GM19455 (cell line): ENCODE measurements around the gene SLK.

Experiments used
- ATAC-seq: cut with Tn5 transposase; IDR thresholded peaks from one replicate; pipeline ENCODE4 v1.9.1; 2021; ENCODE audit not compliant: unreplicated experiment

SLK gene

GRCh38 chr10:104046651-104047050 lies 79.7 kb downstream of the SLK start:
- no peak for ATAC-seq

GRCh38 chr10:104049504-104050250 lies 82.7 kb downstream of the SLK start:
- ATAC-seq, result no peak

- ATAC-seq, result no peak
These were observed 85.5 kb downstream of the SLK start for GRCh38 chr10:104052431-104052830.

DNA sequence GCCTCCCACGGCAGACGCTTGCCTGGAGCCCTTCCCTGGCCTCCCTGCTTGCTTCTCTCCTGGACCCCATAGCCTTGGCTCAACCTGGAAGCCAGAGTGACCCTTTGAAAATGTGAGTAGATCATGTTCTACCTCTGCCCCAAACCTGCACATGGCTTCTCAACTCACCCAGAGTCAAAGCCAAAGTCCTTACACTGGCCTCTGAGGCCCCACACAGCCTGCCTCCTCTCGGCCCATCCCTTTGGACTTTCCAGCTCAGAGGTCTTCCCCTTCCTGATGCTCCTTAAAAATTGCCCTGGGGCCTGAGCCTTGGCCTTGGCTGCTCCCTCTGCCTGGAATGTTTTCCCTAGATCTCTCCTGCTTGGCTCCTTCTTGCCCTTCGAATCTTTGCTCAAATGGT lies 86.3 kb downstream of the SLK start:
- ATAC-seq, result no peak

- ATAC-seq, result no peak
These were observed 87.5 kb downstream of the SLK start for GRCh38 chr10:104054430-104054829.

- ATAC-seq, result no peak
These were observed 89.8 kb downstream of the SLK start for GRCh38 chr10:104056619-104057273.

DNA sequence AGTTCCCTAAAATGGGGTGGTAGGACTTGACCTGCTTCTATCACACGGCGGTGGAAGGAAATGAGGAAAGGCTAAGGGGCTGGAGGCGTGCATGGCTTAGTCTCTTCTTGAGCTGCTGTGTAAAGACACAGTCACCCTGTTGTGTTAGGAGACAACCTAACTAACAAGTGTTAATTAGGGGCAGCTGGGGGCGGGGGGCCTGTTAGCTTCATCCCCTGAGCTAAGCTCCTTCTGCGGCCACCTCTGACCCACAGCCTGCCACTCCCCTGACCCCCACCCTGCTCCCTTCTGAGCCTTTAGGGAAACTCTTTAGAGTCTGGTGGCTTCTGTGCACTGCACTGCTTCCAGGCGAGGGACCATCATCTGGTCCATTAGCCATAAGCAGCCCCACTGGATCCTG lies 90.8 kb downstream of the SLK start:
- ATAC-seq, result no peak

- no peak for ATAC-seq
These were observed 92.4 kb downstream of the SLK start for GRCh38 chr10:104059364-104059763.

- no peak for ATAC-seq
These were observed 94.3 kb downstream of the SLK start for GRCh38 chr10:104061196-104061595.

GRCh38 chr10:104065748-104066147 lies 98.8 kb downstream of the SLK start:
- no peak for ATAC-seq

- ATAC-seq, result no peak
These were observed 100.0 kb downstream of the SLK start for GRCh38 chr10:104066945-104067344.

DNA sequence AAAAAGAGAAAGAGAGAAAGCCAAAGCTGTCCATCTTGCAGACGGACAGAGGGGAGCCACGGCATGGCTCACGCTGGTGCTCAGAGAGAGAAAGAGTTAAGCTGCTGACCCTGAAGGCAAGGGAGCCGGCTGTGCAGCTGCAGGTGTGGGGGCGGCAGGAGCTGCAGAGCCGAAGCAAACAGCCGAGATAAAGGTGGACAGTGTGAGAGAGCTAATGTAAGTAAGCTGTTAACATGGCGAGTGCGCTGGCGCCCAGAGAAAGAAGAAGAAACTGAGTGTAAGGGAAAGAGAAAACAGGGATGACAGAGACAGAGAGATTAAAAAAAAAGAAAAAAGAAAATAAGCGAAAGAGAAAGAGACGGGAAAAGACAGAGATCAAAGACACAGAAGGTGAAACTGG lies 100.6 kb downstream of the SLK start:
- no peak for ATAC-seq

GRCh38 chr10:104069613-104070012 lies 102.7 kb downstream of the SLK start:
- no peak for ATAC-seq

- no peak for ATAC-seq
These were observed 105.8 kb downstream of the SLK start for GRCh38 chr10:104072786-104073185.

DNA sequence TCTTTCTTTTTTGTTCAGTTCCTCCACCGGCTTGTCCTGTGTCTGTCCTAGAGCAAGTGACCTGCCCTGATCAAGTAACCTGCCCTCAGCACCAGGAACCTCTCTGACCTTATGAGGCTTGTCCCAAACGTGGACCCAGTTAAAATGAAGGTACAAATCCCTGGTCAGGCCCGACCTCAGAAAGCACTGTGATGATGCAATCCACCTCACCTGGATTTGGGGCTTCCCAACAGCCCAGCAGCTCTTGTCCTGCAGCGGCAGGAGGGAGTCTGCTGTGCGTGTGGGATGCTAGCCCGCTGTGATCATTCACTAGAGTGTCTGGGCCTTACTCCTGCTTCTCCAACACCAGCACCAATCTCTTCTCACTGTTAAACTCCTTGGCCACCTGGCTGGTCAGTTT lies 107.6 kb downstream of the SLK start:
- no peak for ATAC-seq

DNA sequence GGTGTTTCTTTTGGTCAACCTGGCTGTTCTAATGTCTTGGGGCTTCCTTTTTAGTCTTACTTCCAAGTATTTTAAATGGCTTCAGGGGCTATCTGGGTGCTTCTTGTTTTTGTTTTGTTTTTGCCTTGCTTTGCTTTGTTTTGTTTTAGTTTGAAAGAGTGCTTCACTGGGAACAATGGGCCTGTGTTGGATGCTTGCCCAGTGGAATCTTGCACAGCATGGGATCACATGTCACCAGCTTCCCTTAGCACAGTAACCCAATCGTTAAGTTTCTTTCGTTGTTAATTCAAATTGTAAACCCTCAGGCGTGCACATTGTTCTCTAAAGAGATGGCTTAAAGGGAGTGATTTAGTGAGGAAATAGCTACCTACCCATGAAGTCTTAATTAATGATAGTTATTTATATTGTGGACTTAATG lies 109.8 kb downstream of the SLK start:
- ATAC-seq, result no peak

DNA sequence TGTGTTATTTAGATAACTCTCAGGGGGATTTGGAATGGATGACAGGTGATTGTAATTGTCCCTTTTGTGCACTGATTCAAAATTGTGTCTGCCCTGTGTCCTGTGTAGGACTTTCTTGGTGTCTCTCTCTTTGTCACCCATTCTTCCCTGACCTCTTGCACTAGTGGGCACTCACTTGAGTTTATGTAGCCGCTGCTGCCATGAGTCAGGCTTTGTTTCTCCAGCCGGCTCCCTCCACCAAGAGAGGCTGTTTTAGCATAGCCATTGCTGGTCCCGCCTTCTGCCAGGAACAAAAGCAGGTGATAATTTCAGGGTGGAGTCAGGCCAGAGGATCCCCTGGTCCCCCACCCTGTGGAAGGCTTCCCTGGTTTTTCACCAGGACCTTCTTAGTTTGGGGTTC lies 110.3 kb downstream of the SLK start:
- no peak for ATAC-seq

DNA sequence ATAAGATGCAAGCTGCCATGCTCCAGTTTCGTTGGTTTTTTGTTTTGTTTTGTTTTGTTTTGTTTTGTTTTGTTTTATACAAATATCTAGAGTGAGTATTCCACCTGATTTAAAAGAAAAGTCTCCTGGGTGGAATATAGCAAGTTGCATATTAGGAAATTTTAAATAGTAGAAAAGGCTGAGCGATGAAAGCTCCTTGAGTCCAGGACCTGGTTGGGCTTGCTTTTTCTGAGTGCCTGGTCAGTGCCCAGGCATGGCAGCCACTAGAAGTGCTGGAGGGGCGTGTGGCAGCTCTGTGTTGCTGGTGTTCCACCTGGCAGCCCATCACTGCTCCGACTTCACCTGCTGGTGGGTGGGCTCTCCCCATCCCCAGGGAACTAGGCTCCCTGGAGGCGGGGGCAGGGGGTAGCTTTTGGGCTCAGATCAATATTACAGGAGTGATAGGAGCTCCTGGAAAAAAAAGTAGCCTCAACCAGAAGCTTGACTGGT lies 110.8 kb downstream of the SLK start:
- no peak for ATAC-seq
